Measurements from ENCODE around the gene TSTD2. TPM values are rescaled to one million over a fixed set of nuclear protein-coding genes. Genes with fewer than 3 reads are reported as not detected.
A peak's percentile ranks its signal among the peaks of the same experiment; 100 is the strongest.

Gene TSTD2
- total RNA-seq, 6 donors from 2014 or later, result 10.4 to 26.0 (median 21.0) TPM

- Histone ChIP-seq H3K36me3 (peaks cover 0 to 20% (median 0%) of the 10 kb centered on the region in 4 donors), H3K27ac (peak overlapping the region in 1 of 4 donors; percentile 51), H3K4me1 (peaks cover 14 to 23% (median 18%) of the 10 kb centered on the region in 4 donors), H3K9me3 (no peaks in the 10 kb centered on the region), H3K27me3 (no peaks in the 10 kb centered on the region), H3K4me3 (no peak overlapping the region)
- TF ChIP-seq POLR2A (IDR thresholded peaks at IDR 0.05), result no peak
- TF ChIP-seq, protein P1, sequence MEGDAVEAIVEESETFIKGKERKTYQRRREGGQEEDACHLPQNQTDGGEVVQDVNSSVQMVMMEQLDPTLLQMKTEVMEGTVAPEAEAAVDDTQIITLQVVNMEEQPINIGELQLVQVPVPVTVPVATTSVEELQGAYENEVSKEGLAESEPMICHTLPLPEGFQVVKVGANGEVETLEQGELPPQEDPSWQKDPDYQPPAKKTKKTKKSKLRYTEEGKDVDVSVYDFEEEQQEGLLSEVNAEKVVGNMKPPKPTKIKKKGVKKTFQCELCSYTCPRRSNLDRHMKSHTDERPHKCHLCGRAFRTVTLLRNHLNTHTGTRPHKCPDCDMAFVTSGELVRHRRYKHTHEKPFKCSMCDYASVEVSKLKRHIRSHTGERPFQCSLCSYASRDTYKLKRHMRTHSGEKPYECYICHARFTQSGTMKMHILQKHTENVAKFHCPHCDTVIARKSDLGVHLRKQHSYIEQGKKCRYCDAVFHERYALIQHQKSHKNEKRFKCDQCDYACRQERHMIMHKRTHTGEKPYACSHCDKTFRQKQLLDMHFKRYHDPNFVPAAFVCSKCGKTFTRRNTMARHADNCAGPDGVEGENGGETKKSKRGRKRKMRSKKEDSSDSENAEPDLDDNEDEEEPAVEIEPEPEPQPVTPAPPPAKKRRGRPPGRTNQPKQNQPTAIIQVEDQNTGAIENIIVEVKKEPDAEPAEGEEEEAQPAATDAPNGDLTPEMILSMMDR (IDR thresholded peaks at IDR 0.05), result no peak
- no peak for TF ChIP-seq POLR2AphosphoS5 (IDR thresholded peaks at IDR 0.05)
- no peak for TF ChIP-seq EP300 (IDR thresholded peaks at IDR 0.05)
- DNase-seq (no peak), ATAC-seq (ENCODE audit: low FRiP score in 2 of 2) (no peak)
- WGBS, 2 donors, result 67 to 89% methylated on average over 5 of the region's 5 CpGs
These were observed 67.9 kb downstream of the TSTD2 start for GRCh38 chr9:97565262-97565661.

GRCh38 chr9:97564291-97565175 is 68.6 kb downstream of the TSTD2 start:
- no peaks in the 10 kb centered on the region for H3K9me3 ChIP-seq
- H3K4me3 ChIP-seq, result no peak overlapping the region
- peaks cover 0 to 15% (median 0%) of the 10 kb centered on the region in 4 donors for H3K36me3 ChIP-seq
- peak in 2 of 4 donors; percentile 9 to 26 for TF ChIP-seq EP300 (IDR thresholded peaks at IDR 0.05)
- TF ChIP-seq, protein P1 (IDR thresholded peaks at IDR 0.05), result no peak
- peak overlapping the region; percentile 6 to 51 (median 46) for H3K27ac ChIP-seq
- no peaks in the 10 kb centered on the region for H3K27me3 ChIP-seq
- ATAC-seq (ENCODE audit: low FRiP score in 2 of 2), result peak; percentile 28 to 65
- WGBS, 2 donors, result 54 to 70% methylated on average over 7 to 14 of the region's 14 CpGs
- H3K4me1 ChIP-seq, result peaks cover 14 to 23% (median 18%) of the 10 kb centered on the region in 4 donors
- DNase-seq, result no peak

- Histone ChIP-seq H3K27ac (peak overlapping the region in 2 of 4 donors; percentile 40 to 51), H3K36me3 (peaks cover 0 to 5% (median 0%) of the 10 kb centered on the region in 4 donors), H3K9me3 (no peaks in the 10 kb centered on the region), H3K27me3 (no peaks in the 10 kb centered on the region), H3K4me1 (peaks cover 19 to 26% (median 22%) of the 10 kb centered on the region in 4 donors), H3K4me3 (no peak overlapping the region)
- WGBS, 2 donors, result 79 to 93% methylated on average over 12 to 13 of the region's 13 CpGs
- TF ChIP-seq, protein P1 (IDR thresholded peaks at IDR 0.05), result no peak
- no peak for TF ChIP-seq EP300 (IDR thresholded peaks at IDR 0.05)
- no peak for TF ChIP-seq POLR2AphosphoS5 (IDR thresholded peaks at IDR 0.05)
- TF ChIP-seq POLR2A (IDR thresholded peaks at IDR 0.05), result no peak
- peak in 1 of 2 donors; percentile 57 for ATAC-seq (ENCODE audit: low FRiP score in 2 of 2)
- no peak for DNase-seq
These were observed 69.6 kb downstream of the TSTD2 start for GRCh38 chr9:97563458-97564135.

DNA sequence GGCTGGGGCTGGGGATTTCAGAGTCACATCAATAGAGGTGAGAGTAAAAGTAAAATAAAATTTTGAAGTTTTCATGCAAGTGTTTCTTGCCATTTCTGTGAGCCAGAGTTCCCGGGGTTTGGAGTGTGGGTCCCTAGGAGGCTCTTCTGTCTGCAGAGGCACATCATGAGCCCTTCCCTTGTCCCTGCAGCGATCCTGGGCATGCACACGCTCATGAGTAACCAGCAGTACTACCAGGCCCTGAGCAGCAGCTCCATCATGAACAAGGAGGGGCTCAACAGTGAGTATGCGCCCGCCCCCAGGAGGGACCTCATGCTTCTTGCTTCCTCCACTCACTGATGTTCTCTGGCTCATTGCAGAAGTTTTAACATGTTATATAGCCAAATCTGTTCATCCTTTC is 70.6 kb downstream of the TSTD2 start:
- no peak for DNase-seq
- WGBS, 2 donors, result 91 to 96% methylated on average over 5 of the region's 5 CpGs
- no peaks in the 10 kb centered on the region for H3K27me3 ChIP-seq
- H3K4me1 ChIP-seq, result peaks cover 28 to 35% (median 30%) of the 10 kb centered on the region in 4 donors
- no peaks in the 10 kb centered on the region for H3K9me3 ChIP-seq
- TF ChIP-seq EP300 (IDR thresholded peaks at IDR 0.05), result no peak
- no peak for TF ChIP-seq POLR2AphosphoS5 (IDR thresholded peaks at IDR 0.05)
- TF ChIP-seq, protein P1 (IDR thresholded peaks at IDR 0.05), result no peak
- peak in 1 of 2 donors; percentile 30 for ATAC-seq (ENCODE audit: low FRiP score in 2 of 2)
- no peak overlapping the region for H3K27ac ChIP-seq
- no peak overlapping the region for H3K4me3 ChIP-seq
- H3K36me3 ChIP-seq, result peaks cover 0 to 4% (median 0%) of the 10 kb centered on the region in 4 donors
